Activated CD4-positive, alpha-beta T cell treated with anti-CD3 and anti-CD28 coated beads, Interleukin-2, amount 50 U/mL, for 16 hours (primary cell): ENCODE measurements around the gene EXOC1L.

Source experiments
- DNase-seq: peaks from one replicate; pipeline ENCODE4 v3.0.0-alpha.2; 2020

EXOC1L gene, protein sequence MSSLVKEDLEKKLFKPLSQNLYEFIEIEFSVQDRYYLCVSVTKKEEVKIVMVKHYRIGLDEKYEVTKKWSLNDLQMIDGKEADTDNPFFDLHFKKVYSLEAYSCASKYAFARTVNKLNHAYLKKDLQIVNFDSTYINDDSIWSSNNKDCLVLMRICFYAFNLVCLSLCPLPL

DNA sequence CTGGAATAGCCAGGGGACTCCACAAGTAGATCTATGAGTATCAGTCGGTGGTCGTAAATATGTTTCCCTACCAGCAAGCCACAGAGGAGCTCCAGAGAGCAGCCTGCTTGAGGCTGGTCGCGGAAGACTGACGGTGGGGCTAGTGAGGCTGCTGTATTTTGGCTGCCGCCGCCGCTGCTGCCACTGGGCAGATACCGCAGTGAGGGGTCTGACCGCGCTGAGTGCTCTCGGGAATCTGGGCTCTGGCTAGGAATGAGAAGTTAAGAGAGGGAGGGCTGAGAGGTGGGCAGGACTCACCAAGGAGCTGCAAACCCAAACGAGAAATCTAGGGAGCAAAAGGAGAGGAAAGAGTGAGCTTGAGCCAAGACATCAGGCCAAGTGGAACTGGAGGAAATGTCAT lies at the start of gene EXOC1L:
Gene EXOC1L (plus strand): TSS at position 157 of the 400 bp plus-strand sequence. CDS start 237 bp downstream, at position 394.
- no peak for DNase-seq

DNA sequence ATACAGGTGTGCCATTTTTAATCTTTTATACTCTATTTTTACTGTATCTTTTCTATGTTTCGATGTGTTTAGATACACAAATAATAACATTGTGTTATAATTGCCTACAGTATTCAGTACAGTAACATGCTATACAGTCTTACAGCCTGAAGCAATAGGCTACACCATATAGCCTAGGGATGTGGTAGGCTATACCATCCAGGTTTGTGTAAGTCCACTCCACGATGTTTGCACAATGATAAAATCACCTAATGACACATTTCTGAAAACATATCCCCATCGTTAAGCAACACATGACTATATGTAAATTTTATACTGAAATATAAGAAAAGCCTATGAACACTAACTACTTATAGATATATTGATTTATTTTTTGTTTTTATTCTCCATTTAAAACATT lies 48.9 kb upstream of the EXOC1L start:
- no peak for DNase-seq

DNA sequence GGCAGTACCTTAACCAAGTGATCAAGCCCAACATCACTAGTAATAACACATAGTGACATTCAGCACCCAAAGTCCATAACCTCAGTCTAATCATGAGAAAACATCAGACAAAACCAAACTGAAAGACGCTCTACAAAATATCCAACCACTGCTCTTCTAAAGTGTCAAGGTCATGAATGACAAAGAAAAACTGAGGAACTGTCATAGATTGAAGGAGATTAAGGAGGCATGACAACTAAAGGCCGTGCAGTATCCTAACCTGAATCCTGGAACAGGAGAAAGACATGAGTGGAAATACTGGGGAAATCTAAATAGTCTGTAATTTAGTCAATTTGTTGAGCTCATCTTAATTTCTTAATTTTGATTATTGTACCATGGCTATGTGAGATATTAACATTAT lies 38.2 kb upstream of the EXOC1L start:
- DNase-seq = no peak

DNA sequence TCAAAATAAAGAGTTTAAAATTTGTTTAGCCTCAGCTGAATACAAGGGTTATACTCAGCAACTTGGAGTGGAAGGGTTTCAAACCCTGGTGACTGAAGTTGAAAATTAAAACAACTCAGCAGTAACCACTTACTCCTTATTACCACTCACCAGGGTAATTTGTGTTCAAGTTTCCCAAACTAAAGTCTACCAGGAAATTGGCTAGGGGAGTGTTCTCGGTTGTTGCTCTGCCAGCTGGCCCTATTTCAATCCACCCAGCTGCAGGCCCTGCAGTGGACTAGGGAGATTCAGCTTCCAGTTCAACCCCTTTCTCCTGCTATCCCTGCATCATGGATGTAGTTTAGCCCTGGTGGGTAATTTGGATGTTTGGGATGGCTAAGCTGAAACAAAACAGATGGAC lies 37.8 kb upstream of the EXOC1L start:
- DNase-seq = no peak

DNA sequence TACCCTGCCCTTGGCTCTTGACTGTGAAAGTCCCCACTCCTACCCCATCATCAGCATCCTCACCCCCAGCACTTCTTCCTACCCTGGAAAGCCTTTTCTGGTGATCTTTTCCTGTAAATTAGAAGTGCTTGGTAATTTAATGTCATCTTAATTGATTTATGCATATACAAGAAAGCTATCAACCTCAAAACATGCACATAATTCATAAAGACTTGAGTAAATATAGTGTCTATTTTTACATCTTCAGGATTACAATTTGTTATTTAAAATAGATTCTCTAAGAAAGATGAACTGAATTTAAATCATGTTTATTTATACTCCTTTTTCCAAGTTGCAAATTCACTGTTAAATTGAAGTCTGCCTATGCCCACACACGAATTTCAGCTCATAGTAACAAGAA lies 36.0 kb upstream of the EXOC1L start:
- no peak for DNase-seq

DNA sequence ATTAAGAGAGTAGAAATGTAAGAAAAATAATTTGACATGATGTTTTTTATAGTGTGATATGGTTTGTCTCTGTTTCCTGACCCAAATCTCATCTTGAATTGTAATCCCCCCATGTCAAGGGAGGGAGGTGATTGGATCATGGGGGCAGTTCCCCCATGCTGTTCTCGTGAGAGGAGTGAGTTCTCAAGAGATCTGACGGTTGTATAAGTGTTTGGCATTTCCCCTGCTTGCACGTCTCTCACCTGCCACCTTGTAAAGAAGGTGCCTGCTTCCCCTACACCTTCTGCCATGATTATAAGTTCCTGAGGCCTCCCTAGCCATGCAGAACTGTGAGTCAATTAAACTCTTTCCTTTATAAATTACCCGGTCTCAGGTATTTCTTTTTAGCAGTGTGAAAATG lies 34.8 kb upstream of the EXOC1L start:
- DNase-seq = no peak

DNA sequence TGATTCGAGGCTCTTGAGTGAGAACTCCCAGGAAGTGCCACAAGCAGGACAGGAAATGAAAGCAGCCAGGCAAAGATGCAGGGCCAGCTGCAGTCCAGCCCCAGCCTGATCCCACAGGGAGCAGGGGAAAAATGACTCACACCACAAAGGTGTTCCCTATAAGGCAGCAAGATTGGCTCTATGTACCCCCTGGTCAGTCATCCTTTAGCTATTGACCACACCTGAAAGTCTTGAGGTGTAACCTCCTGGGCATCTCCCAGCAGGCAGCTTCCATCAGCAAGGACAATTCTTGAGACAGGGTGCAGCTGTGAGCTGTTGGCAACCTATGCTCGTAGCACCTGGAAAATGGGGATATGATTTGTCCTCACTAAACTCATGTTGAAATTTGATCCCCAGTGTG lies 27.9 kb upstream of the EXOC1L start:
- DNase-seq = no peak

DNA sequence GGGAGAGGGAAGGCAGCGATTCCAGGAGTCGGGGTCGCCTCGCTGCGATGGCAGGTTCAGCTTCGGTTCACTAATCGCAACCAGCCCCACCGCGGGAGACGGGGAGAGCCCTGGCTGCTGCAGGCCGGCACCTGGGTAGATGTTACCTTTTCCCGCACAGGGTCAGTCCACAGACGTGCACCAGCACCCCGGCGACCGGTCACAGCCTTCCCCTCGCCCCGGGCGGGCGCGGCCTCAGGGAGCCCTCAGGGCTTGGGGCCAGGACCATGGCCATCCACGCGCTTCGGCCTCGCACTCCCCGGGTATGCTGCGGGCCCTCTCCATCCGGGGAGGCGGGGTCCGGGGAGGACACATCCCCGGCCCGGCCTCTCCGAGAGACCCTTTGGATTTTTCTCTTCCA lies 26.1 kb upstream of the EXOC1L start:
- DNase-seq = no peak

DNA sequence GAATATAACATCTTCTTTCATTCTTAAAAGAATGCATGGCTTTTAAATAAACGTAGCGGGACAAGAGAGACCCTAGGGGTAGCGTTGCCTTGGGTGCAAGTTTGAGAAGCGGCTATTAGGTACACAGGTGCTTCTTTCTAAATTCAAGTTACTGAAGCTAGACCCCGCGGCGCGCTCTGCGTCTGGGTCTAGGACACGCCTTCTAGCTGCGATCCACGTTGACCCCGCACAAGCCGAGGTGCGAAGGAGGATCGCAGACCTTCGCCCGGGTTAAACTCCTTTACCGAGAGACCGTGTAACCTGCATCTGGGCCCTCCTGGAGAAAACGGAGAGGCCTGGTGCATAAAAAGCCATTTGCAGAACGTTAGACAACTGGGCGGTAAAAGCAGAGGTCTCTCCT lies 25.5 kb upstream of the EXOC1L start:
- DNase-seq = no peak

DNA sequence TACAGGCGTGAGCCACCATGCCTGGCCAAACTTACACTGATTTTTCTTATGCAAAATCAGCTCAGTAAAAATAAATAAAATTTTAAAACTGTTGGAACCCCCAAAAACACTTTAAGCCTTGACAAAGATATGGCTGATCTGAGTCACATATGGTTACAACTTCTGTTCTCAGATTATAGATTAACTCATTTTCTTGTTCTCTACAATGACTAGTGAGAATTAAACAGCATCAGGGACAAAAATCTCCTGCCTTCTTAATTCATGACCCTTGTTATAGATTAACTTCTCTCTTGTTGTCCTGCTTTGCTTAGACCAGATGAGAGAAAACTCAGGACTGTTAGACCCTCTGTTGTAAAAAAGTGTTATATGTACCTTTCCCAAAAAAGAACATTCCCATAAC lies 24.2 kb upstream of the EXOC1L start:
- no peak for DNase-seq

DNA sequence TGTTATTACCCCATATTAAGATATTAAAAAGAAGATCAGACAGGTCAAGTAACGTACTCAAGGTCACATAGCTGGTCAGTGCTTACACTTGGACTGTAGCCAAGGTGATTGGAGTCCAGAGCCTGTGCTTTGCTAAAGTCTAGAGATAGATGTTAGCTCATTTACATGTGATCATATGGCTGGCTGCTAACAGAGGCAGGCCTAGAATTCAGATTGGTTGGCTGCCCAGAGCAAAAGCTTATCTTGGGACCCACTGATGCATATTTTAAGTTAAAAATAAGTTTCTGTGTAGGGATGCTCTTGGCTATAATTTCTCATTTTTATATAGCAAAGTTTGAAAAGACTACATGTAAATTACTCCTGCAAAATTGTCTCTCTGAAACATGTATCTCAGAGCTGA lies 18.1 kb upstream of the EXOC1L start:
- no peak for DNase-seq

DNA sequence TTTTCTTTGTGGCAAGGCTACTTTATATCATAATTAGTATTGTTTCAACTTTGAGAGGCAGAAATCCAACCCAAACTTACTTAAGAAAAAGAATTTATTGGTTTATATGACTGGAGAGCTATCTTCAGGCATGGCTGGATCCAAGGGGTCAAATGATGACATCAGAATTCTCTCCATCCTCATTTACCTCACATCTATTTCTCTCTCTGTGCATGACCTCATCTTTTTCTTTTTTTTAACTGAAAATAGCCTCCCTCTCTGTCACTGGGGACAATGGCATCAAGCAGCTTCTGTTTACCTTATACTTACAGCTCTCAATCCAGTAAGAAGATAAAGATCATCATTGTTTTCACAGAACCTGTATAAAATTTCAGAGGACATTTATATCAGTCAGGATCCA lies 12.0 kb upstream of the EXOC1L start:
- no peak for DNase-seq

DNA sequence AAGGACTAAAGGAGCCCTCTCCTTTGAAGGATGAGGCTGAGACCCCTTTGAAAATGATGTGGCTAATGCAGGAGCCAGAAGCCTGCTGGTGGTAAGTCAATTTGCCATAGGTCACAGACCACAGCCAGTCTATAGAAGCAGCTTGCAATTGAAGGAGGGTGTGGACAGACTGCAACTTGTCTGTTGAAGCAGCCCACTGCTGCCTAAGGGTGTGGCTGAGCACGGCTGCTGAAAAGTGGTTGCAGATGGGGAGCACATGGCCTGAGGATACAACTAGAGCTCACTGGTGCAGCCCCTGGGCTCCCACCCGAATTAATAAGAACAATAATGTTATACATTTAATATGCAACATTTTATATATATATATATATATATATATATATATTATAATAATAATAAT lies 11.4 kb upstream of the EXOC1L start:
- no peak for DNase-seq

DNA sequence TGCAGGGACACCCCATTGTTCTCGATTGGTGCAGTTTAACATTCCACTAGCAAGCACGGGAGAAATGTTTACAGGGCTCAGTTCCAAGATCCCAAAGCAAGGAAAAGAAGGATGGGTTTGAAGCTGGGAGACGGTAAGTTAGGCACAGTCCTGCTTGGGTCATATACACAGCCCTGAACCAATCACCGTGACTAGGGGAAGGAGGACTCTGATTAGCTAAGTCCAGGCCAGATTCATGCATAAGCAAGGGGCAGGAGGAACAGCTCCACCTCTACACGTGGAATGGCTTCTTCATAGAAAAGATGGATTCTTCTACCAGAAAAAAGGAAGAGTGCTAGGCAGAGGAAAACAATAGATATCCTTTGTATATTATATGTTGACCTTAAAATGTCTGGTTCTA lies 11.0 kb upstream of the EXOC1L start:
- no peak for DNase-seq

DNA sequence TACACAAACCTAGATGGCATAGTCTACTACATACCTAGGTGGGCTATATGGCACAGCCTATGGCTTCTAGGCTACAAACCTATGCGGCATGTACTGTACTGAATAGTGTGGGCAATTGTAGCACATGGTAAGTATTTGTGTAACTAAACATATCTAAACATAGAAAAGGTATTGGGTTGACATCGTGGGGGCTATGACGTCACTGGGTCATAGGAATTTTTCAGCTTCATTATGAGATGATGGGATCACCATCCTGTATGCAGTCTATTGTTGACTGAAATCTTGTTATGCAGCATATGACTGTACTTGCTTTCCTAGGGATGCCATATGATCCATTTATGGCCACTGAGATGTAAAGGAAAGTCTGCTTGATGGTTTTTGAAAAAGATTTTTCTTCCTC lies 1.9 kb upstream of the EXOC1L start:
- no peak for DNase-seq

DNA sequence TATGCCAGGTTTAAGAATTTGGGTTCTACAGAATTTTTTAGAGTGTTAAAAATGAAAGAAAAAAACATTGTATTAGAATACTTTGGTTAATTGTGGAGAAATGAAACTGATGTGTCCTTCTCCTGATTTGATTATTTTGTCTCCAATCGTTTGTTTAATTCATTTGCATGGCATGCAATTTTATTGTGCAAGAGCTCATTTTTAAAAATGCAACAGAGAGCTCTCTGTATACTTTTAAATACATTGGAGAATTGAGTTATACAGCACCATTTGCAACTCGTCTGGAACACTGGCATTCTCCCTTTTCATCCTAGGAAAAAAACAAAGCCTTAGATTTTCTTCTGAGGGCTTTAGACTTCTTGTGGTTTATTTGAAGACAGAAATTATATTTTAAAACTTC lies 689 bp downstream of the EXOC1L start:
- no peak for DNase-seq

DNA sequence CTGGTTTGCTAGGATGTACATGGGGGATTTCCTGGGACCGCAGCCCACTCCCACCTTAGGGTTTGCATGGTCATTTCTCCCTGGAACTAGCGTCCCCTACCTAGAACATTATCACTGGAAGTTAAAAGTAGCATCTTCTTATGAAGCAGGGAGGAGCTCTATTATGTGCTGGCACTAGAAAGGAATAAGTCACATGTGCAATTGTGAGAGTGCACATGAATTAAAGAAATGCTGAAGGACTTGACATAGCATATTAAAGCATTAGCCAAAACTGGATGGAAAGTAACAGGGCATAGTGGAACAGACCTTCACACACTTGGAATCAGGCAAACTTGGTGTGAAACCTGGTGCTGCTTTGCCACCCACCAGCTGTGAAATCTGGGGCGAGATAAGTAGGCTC lies 2.7 kb downstream of the EXOC1L start:
- no peak for DNase-seq

DNA sequence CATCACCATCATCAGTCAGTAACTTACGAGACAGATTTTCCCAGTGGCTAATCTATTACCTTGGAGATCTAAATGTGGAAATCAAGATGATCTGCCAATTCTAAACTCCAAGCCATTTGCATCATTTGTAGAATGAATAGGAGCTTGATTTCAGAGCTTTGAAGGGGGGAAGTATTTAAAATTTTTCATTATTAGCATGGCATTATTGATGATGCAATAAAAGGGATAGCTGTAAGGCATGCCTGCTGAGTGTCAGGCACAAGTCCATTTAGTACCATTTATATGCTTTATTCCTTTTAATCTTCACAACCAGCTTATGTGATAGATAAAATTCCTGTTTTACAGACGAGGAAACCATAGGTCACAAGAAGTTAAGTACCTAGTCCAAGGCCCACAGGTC lies 5.3 kb downstream of the EXOC1L start:
- DNase-seq = no peak

DNA sequence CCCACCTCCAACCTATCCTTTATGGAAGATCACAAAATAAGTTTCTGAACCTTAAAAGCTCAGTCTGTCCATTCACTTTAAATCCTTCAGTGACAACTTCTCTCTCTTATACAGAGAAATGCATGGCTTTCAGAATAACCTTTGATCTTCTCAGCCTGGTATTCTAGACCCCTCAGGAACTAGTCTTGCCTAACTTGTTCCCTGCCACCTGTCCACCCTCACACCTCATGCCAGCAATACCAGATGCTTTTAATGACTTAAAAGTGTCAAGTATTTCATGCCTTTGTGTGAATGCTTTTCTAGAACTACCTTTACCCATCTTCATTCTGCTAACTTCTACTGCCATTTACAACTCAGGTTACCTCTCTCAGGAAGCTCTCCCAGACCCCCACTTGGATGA lies 7.4 kb downstream of the EXOC1L start:
- no peak for DNase-seq

DNA sequence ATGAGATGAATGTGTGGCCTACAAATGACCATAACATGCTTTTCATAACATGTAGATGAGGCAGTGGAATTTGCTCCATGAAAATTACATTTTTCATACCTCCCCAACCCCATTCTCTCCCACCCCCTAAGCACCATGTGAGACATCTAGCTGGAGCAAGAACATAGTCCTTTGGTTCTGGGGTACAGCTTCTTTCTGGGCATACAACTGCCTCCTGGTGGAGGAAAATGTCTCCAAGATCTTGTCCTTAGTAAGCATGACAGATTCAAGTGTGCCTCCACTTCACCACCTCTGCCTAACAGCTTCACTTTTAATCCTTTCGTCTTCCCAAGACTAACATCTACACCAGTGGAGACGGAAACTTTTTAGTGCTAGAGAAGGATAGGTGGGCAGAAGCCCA lies 8.0 kb downstream of the EXOC1L start:
- DNase-seq = no peak

DNA sequence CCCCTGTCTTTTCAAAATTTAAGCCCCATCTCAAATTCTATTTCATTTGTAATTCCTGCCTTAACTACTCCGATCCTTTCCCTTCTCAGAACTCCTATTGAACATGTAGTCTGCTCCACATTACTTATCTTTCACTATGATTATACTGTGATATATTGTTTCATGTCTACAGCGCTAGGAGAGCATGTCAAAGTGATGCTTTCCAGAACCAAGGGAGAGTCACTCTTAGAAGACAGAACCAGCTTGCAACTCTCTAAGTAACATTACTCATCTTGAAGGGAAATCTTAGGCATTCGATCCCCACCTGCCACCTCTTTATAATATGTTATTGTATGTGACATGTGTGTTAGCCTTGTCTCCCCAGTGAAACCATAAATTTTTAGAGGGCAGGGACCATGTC lies 10.5 kb downstream of the EXOC1L start:
- DNase-seq = no peak

DNA sequence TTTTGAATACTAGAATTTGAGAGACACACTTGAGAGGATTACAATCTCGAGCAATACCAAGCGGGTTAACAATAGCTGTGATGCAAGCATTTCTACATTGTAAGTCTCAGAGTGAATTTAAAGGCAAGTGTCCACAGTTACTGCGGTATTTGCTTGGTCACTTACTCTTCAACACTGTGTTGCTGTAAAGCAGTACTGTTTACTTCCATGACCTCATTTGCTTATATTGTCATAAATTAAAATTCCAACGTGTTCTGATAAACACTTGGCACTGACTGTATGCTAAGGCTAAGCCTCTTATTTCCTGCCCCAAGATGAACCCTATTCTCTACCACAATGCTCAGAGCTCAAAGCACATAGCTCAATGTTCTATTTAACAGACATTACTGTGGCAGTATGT lies 11.1 kb downstream of the EXOC1L start:
- DNase-seq = no peak

DNA sequence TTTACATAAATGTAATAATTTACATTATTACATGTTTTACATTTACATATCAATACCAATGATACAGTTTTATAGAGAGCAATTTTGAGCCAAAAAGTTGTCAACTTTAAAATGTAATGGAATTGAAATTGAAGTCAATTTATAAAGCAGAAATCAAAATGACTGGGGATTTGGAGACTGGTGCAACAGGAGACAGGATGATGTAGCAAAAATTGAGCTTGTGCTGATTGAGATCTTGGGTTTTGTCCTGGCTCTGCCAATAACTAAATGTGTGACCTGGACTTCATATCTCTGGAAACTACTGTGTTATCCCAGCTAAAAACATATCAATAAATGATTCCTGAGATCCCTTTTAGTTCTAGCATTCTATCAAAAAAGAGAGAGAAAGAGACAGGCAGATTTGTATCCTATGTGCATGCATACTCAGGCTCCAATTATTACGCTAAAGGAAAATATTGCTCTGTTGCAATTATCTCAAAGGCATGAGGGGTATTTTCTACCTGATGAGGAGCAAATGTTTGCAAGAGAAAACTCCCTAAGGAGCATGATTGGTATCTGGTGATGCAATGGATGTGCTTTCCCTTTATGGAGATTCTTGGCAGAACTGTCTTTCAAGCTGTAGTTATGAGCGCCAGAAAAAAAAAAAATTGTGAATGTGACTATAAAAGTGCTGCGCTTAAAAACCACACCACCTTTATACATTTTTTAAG lies 14.7 kb downstream of the EXOC1L start:
- DNase-seq = no peak

DNA sequence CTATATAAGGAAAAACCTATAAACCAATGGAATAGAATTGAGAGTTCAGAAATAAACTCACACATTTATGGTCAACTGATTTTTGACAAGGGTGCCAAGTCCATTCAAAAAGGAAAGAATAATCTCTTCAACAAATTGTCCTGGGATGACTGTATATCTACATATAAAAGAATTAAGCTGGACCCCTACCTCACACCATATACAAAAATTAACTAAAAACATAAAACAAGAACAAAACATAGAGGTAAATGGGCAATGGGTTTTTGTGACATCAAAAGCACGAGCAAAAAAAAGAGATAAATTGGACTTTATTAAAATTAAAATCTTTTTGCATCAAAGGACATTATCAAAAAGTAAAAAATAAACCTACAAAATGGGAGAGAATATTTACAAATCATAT lies 18.3 kb downstream of the EXOC1L start:
- DNase-seq = no peak

DNA sequence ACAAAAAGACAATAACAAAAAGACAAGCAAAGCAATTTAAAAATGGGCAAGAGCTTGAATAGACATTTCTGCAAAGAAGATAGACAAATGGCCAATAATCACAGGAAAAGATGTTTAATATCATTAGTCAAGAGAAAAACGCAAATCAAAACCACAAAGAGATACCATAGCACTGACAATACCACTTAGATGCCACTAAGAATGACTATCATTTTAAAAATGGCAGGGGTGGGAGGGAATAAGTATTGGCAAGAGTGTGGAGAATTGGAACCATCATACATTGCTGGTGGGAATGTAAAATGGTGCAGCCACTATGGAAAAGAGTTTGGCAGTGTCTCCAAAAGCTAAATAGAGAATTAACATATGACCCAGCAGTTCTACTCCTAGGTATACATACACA lies 18.8 kb downstream of the EXOC1L start:
- DNase-seq = no peak
